Fibroblast of skin of abdomen (primary cell): ENCODE results near the gene CFAP107. TPM values are rescaled to one million over a fixed set of nuclear protein-coding genes. Genes with fewer than 3 reads are reported as not detected.
"Not testable (repeated sequence)": the region's sequence is repeated elsewhere in the genome, so short reads cannot be mapped to it uniquely, and the experiment has no call there.

Experiments used
- DNase-seq: peaks from one replicate; pipeline ENCODE4 v3.0.0-alpha.2; 2013
- polyA plus RNA-seq, 2 experiments: library from polyadenylated mRNA; unstranded; fragments of 120-200 nt; gene quantifications; one replicate each; pipeline ENCODE4 v1.2.1, GENCODE V29; 2013; ENCODE audit not compliant: insufficient read length in 2 of 2

The CFAP107 gene
- 0.23 TPM for polyA plus RNA-seq (2013, experiment 1 of 2; ENCODE audit: insufficient read length)
- 0.09 TPM for polyA plus RNA-seq (2013, experiment 2 of 2; ENCODE audit: insufficient read length)

DNA sequence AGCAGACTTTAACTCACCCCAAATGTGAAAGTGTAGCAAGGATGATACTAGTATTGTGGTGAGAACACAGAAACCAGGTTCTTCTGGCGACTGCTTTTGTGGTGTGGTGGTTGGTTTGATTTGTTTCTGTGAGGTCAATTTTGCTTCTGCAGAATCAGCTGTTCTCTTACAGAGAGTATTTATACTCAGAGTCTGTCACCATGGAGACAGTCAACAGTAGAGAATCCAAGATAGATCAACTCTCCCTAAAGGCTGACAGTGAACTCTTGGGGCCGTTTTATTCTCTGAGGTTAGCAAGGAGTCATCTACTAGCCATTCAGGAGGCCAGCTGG lies at the start of gene CFAP107:
CFAP107 (plus strand) TSS at position 209 of the 332 bp plus-strand sequence. CDS start 231 bp downstream, outside the sequence.
- DNase-seq, result peak; percentile 14

DNA sequence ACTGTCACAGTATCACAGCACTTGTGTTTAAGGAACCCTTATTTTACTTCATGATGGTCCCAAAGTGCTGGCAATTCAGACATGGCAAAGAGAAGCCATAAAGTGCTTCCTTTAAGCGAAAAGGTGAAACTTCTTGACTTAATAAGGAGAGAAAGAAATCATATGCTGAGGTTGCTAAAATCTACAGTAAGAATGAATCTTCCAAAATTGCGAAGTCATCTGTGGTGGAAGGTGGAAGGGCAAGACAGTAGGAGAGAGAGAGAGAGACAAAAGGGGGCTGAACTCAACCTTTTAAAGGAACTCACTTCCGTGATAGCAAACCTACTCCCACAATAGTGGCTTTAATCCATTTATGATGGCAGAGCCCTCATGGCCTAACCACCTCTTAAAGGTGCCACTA lies 49.3 kb upstream of the CFAP107 start:
- no peak for DNase-seq

- peak; percentile 84 for DNase-seq
Measured at GRCh38 chr1:12697397-12697796, 48.6 kb upstream of the CFAP107 start.

- no peak for DNase-seq
Measured at GRCh38 chr1:12703821-12704451, 42.1 kb upstream of the CFAP107 start.

GRCh38 chr1:12706061-12706460 lies 39.9 kb upstream of the CFAP107 start:
- no peak for DNase-seq

GRCh38 chr1:12708396-12709090 lies 37.5 kb upstream of the CFAP107 start:
- DNase-seq, result no peak

DNA sequence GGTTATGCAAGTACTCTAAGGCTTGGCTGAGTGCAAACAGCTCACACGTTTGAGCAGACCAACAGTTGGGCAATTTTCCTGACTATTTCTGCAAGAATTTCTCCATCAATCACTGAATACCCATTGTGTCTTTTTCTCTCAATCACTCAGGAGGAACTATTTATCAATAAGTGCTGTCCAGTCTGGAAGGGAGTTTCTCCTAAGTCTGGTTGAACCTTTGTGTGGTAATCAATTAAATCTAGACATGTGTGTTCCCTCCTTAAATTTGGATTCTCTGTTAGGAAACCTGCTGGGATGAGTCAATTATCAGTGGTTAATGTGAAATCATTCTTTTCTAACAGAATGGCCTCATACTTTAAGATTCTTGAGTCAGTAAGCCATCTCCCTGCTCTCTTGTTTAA lies 36.9 kb upstream of the CFAP107 start:
- DNase-seq, result peak; percentile 61

DNA sequence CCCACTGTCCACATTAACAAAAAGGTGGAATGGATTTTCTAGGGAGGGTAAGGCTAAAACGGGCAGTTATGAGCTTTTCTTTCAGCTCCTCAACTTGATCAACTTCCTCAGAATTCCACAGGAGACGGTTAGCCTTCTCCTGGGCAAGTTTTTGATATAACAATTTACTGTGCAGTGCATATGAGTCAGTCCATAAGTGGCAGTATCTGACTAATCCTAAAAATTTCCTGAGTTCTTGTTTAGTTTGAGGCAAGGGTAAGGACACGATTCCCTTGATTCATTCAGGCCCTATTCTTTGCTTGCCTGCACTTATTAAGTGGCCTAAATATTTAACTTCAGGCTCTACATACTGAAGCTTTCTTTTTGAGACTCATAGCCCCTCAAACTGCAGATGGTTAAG lies 36.3 kb upstream of the CFAP107 start:
- peak; percentile 62 for DNase-seq

DNA sequence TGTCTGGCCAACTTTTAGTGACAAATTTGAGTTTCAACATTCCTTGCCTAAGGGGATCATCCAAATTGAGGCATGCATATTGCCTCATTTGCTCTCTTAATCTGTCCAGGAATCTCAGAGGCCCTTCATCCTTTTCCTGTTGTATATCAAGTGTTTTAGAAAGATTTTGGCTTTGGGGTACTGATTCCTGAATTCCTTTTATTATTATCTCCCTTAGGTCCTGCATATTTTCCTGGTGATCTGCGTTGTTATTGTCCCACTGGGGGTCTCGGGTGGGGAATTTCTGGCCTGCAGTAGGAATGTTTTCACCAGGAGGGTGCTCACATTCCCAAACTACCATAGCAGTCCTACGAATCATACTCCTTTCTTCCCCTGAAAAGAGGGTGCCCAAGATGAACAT lies 34.5 kb upstream of the CFAP107 start:
- peak; percentile 77 for DNase-seq

GRCh38 chr1:12712076-12712475 lies 33.9 kb upstream of the CFAP107 start:
- DNase-seq, result peak; percentile 51

DNA sequence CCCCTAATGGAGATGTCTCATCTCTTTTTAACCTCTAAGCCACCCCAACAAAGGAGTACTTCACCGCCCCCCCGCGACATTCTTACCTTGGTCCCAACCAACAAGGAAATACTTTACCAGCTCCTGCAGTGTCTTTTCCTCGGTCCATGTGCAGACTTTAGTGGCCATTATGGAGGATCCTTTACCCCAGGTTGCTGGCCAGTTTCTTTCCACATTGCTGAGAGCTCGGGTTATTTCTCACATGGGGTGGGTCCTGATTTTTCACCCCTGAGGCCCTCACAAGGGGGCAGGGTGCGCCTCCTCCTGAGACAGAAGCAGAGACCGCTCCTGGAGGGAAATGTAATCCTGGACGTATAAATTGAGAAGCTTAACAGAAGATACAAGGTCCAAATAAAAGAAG lies 33.1 kb upstream of the CFAP107 start:
- no peak for DNase-seq

DNA sequence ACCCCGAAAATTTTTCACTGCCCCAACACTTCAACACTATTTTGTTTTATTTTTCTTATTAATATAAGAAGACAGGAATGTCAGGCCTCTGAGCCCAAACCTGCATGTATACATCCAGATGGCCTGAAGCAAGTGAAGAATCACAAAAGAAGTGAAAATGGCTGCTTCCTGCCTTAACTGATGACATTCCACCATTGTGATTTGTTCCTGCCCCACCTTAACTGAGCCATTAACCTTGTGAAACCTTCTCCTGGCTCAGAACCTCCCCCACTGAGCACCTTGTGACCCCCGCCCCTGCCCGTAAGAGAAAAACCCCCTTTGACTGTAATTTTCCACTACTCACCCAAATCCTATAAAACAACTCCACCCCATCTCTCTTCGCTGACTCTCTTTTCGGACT lies 32.3 kb upstream of the CFAP107 start:
- not testable (repeated sequence) for DNase-seq

GRCh38 chr1:12714710-12715475 lies 31.1 kb upstream of the CFAP107 start:
- DNase-seq, result no peak

DNA sequence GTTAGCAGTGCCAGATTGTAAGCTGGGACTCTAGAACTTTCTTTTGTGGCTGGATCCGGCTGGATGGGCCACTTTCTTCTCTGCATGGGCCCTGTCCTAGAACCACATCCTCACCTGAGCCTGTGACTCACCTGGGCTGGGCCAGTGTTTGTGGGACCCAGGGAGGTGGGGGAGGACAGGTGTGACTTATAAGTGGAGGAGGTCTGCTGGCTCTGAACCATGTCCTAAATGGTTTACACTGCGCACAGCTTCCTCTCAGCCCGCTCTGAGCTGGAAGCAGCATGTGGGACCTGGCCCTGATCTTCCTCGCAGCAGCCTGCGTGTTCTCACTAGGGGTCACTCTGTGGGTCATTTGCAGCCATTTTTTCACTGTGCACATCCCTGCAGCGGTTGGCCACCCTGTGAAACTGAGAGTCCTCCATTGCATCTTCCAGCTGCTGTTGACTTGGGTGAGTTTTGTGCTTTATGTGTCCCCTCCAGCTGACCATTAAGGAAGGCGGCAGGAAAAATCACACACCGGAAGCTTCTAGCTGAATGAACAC lies 30.0 kb upstream of the CFAP107 start, which contains the start of gene AADACL3:
AADACL3 (plus strand) TSS at position 215 of the 542 bp plus-strand sequence; CDS start at position 282, 67 bp downstream.
- DNase-seq, result no peak

GRCh38 chr1:12717301-12717838 lies 28.6 kb upstream of the CFAP107 start:
- no peak for DNase-seq

GRCh38 chr1:12722626-12723025 lies 23.4 kb upstream of the CFAP107 start:
- DNase-seq, result no peak

DNA sequence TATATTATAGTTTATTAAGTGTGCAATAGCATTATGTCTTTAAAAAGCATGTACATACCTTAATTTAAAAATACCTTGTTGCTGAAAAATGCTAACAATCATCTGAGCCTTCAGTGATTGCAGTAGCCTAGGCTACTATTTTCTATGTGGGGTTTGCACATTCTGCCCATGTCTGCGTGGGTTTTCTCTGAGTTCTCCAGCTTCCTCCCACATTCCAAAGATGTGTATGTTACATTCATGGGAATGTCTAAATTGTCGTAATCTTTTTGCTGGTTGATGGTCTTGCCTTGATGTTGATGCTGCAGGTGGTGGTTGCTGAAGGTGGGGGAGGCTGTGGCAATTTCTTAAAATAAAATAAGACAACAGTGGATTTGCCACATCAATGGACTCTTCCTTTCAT lies 17.6 kb upstream of the CFAP107 start:
- no peak for DNase-seq

GRCh38 chr1:12730156-12730555 lies 15.8 kb upstream of the CFAP107 start:
- DNase-seq, result no peak

DNA sequence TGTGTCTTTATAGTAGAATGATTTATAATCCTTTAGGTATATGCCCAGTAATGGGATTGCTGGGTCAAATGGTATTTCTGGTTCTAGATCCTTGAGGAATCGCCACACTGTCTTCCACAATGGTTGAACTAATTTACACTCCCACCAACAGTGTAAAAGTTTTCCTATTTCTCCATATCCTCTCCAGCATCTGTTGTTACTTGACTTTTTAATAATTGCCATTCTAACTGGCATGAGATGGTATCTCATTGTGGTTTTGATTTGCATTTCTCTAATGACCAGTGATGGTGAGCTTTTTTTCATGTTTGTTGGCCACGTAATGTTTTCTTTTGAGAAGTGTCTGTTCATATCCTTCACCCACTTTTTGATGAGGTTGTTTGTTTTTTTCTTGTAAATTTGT lies 14.9 kb upstream of the CFAP107 start:
- DNase-seq, result not testable (repeated sequence)

DNA sequence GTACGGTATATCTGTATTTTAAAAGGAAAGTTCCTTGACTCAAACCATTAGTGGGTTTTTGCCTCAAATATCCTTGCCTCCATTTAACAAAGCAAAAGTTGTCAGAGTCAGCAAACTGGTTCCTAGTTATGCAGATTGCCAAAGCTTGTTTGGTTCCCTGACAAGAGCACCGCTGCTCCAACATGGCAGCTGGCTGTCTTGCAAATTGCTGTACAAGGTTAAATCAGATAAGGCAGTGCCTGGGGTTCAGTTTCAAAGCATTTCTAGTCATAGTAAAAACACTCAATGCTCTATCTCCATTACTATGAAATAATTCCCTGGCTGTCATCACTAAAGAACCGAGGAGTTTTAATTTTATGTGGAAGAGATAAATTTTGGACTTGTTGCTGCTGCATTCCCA lies 11.3 kb upstream of the CFAP107 start:
- no peak for DNase-seq

- no peak for DNase-seq
Measured at GRCh38 chr1:12738934-12739333, 7.1 kb upstream of the CFAP107 start.

DNA sequence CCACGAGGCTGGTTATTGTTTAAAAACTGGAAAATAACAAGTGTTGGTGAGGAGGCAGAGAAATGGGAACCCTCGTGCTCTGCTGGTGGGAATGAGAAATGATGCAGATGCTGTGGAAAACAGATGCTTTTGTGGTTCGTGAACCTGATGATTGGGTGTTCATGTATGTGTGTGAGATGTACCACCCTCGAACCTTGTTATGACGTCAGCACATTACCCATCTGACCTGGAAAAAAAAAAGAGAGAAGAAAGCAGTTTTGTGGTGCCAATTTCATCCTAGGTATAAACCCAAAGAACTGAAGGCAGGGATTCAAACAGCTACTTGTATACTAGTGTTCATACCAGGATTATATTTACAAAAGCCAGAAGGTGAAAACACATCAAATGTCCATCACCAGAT lies 6.4 kb upstream of the CFAP107 start:
- DNase-seq, result no peak

DNA sequence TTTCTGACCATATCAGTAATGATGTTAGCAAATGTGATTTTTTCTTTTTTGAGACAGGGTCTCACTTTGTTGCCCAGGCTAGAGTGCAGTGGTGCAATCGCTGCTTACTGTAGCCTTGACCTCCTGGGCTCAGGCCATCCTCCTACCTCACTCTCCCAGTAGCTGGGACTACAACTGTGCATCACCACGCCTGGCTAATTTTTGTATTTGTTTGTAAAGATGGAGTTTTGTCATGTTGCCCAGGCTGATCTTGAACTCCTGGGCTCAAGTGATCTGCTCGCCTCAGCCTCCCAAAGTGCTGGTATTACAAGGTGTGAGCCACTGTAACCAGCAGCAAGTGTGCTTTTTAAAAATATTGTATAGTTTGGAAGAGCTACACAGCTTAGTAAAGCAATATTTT lies 4.1 kb upstream of the CFAP107 start:
- no peak for DNase-seq
